K562 (cell line): Measurements from ENCODE around the gene C19orf47. TPM values are rescaled to one million over a fixed set of nuclear protein-coding genes. Genes with fewer than 3 reads are reported as not detected.

Experiments used
- BACH1 ChIP-seq: fragments of 200-800 bp; sonication (Bioruptor generic); IDR thresholded peaks from 2 replicates; pipeline ENCODE4 v1.6.1; 2016; ENCODE audit warnings: missing genetic modification characterization, missing compliant biosample characterization
- BRD4 ChIP-seq: fragments of 200-600 bp; sonication (generic); IDR thresholded peaks from 2 replicates; pipeline ENCODE4 v1.6.1; 2017; ENCODE audit warnings: inconsistent platforms
- CREBBP ChIP-seq: IDR thresholded peaks from one replicate; pipeline ENCODE4 v1.6.1; 2012; ENCODE audit warnings: low read depth, mild to moderate bottlenecking, control low read depth, inconsistent platforms, low read length
- CXXC5 ChIP-seq: fragments of 250-450 bp; sonication (Bioruptor Pico); IDR thresholded peaks from 2 replicates; pipeline ENCODE4 v1.8.0; 2022; ENCODE audit warnings: inconsistent platforms, mild to moderate bottlenecking, moderate library complexity
- DMBX1 ChIP-seq: fragments of 250-450 bp; sonication (Bioruptor Pico); IDR thresholded peaks from 2 replicates; pipeline ENCODE4 v1.8.0; 2022; ENCODE audit warnings: inconsistent platforms, mild to moderate bottlenecking, moderate library complexity, borderline replicate concordance
- DPF2 ChIP-seq: fragments of 450-650 bp; IDR thresholded peaks from 2 replicates; pipeline ENCODE4 v1.6.1; 2016
- FOXJ2 ChIP-seq: fragments of 200-800 bp; sonication (Bioruptor generic); IDR thresholded peaks from 2 replicates; pipeline ENCODE4 v1.6.1; 2016; ENCODE audit warnings: missing genetic modification characterization, missing compliant biosample characterization
- FOXP1 ChIP-seq: sonication (generic); formaldehyde crosslinking; IDR thresholded peaks from 2 replicates; pipeline ENCODE4 v1.8.0; 2022; ENCODE audit warnings: mild to moderate bottlenecking, missing genetic modification reagents
- MBD2 ChIP-seq: sonication (generic); IDR thresholded peaks from 2 replicates; pipeline ENCODE4 v1.6.1; 2016; ENCODE audit warnings: low read depth, borderline replicate concordance
- MIER1 ChIP-seq: fragments of 450-650 bp; IDR thresholded peaks from 2 replicates; pipeline ENCODE4 v1.6.1; 2016; ENCODE audit warnings: antibody characterized with exemption, mild to moderate bottlenecking, low read depth
- MTA1 ChIP-seq: fragments of 450-650 bp; IDR thresholded peaks from 2 replicates; pipeline ENCODE4 v1.6.1; 2017; ENCODE audit warnings: borderline replicate concordance
- PHF8 ChIP-seq: fragments of 200-600 bp; sonication (generic); IDR thresholded peaks from 2 replicates; pipeline ENCODE4 v1.6.1; 2012; ENCODE audit warnings: mixed run types, mild to moderate bottlenecking, inconsistent platforms, low read length, moderate library complexity, borderline replicate concordance
- TAF1 ChIP-seq: IDR thresholded peaks from 2 replicates; pipeline ENCODE4 v1.6.1; 2011; ENCODE audit warnings: mild to moderate bottlenecking, low read length, moderate library complexity; ENCODE audit not compliant: insufficient read depth, control insufficient read depth, severe bottlenecking; ENCODE audit errors: extremely low read depth
- TAF9B ChIP-seq: fragments of 450-650 bp; IDR thresholded peaks from 2 replicates; pipeline ENCODE4 v1.6.1; 2018; ENCODE audit warnings: mild to moderate bottlenecking; ENCODE audit not compliant: partially characterized antibody
- TAL1 ChIP-seq: fragments of 450-650 bp; IDR thresholded peaks from 2 replicates; pipeline ENCODE4 v1.6.1; 2016; ENCODE audit warnings: mild to moderate bottlenecking
- TSHZ1 ChIP-seq: fragments of 250-450 bp; sonication (Bioruptor Pico); IDR thresholded peaks from 2 replicates; pipeline ENCODE4 v1.4.0; 2020; ENCODE audit warnings: mild to moderate bottlenecking, moderate library complexity
- XRCC5 ChIP-seq: fragments of 200-400 bp; formaldehyde crosslinking; IDR thresholded peaks from 2 replicates; pipeline ENCODE4 v1.6.1; 2017; ENCODE audit warnings: low read depth, mild to moderate bottlenecking, low read length
- ZNF143 ChIP-seq: sonication (generic); formaldehyde crosslinking; IDR thresholded peaks from 2 replicates; pipeline ENCODE4 v1.9.0; 2022; ENCODE audit warnings: mild to moderate bottlenecking, missing genetic modification reagents
- ZNF217 ChIP-seq: sonication (generic); formaldehyde crosslinking; IDR thresholded peaks from 2 replicates; pipeline ENCODE4 v1.8.0; 2022; ENCODE audit warnings: mild to moderate bottlenecking, missing genetic modification reagents
- ZNF436 ChIP-seq: fragments of 250-450, 450-650 bp; sonication (Bioruptor Pico); formaldehyde crosslinking; IDR thresholded peaks from 2 replicates; pipeline ENCODE4 v1.7.0; 2020; ENCODE audit warnings: mild to moderate bottlenecking
- ZNF695 ChIP-seq: fragments of 450-650 bp; formaldehyde crosslinking; IDR thresholded peaks from 2 replicates; pipeline ENCODE4 v1.4.0; 2020; ENCODE audit warnings: mild to moderate bottlenecking, moderate library complexity
- polyA plus RNA-seq, 8 experiments: library from polyadenylated mRNA; depleted of rRNA in 4 of 8; stranded (reverse) in 5 of 8; unstranded in 3 of 8; fragments of >200 nt; fragmentation: Nextera tagmentation in 2 of 8; fragmentation: Illumina TruSeq in 1 of 8; extraction: Ambion mirVana in 2 of 8; extraction: Trizol in 1 of 8; gene quantifications; 2 replicates each; pipeline versions ENCODE4 v1.2.1 to v1.2.3, GENCODE V29; 2011 to 2014; ENCODE audit warnings: inconsistent platforms in 1 of 8, missing spikeins in 1 of 8
- total RNA-seq, 7 experiments: library from RNA; depleted of rRNA in 6 of 7; stranded (reverse); fragments of >200 nt in 6 of 7; fragmentation: Illumina TruSeq in 2 of 7; extraction: Trizol in 2 of 7; gene quantifications; 2 replicates each; pipeline versions ENCODE4 v1.2.1 to v1.2.3, GENCODE V29; 2011 to 2021; ENCODE audit warnings: low replicate concordance in 1 of 7
- TF ChIP-seq, protein P1 (sequence below): fragments of 450-650 bp; formaldehyde crosslinking; IDR thresholded peaks from 2 replicates; pipeline ENCODE4 v1.4.0; 2020; ENCODE audit warnings: mild to moderate bottlenecking
- TF ChIP-seq, protein P2 (sequence below): fragments of 250-450 bp; sonication (Bioruptor Pico); IDR thresholded peaks from 2 replicates; pipeline ENCODE4 v1.4.0; 2020

The C19orf47 gene
- total and polyA plus RNA-seq, 9 of the 15 experiments (the other 6 are each of a cell fraction or from before 2014, with no cell fraction given): 0.08 to 26.1 (median 14.7) TPM

DNA sequence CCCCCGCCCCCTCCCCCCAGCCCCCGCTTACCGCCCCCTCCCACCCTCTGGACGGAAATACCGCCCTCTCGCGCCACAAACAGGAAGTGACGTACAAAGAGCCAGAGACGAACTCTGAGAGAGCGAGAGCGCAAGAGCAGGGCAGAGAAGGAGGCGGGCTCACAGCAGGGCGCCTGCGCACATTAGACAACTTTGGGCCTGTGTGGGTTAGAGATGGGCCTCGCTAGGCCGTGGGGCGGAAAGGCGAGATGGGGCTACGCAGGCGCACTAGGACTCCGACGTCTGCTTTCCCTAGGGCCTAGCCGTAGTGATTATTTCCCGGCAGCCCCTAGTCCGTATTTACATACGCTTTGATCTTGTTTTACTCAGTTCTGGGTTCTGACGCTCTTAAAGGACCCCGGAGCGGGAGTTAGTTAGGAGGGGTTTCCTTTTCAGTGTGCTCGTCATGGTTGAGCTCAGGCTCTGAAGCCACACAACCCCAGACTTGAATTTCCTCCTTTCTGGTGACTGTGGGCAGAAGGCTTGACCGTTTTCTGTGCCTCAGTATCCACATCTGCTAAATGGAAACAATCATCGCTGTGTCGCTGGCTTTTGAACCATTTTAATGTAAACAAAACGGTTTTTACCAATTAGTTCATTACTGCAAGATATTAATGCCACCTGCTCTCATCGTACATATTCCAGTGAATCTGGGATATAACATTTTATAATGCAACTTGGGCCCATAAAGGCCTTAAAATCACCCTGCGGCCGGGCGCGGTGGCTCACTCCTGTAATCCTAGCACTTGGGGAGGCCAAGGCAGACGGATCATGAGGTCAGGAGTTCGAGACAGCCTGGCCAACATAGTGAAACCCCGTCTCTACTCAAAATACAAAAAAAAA lies 62.6 kb downstream of the C19orf47 start (continued):
- no peak for TF ChIP-seq TSHZ1
- TF ChIP-seq, protein P1, sequence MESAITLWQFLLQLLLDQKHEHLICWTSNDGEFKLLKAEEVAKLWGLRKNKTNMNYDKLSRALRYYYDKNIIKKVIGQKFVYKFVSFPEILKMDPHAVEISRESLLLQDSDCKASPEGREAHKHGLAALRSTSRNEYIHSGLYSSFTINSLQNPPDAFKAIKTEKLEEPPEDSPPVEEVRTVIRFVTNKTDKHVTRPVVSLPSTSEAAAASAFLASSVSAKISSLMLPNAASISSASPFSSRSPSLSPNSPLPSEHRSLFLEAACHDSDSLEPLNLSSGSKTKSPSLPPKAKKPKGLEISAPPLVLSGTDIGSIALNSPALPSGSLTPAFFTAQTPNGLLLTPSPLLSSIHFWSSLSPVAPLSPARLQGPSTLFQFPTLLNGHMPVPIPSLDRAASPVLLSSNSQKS (CRISPR knock-in tag): no peak
- 0 out of 2 replicates have a peak, but pooled peaks have one; percentile 59 for TF ChIP-seq MTA1
- TF ChIP-seq ZNF436: 0 out of 2 replicates have a peak, but pooled peaks have one; percentile 8
- TF ChIP-seq TAF1: peak; percentile 25
- TF ChIP-seq ZNF217: no peak
- no peak for TF ChIP-seq FOXP1
- TF ChIP-seq XRCC5: peak; percentile 53; the same call in 1 of the 2 replicates
- peak; percentile 33 for TF ChIP-seq CXXC5 (CRISPR knock-in tag)
- TF ChIP-seq TAF9B: no peak
- 0 out of 2 replicates have a peak, but pooled peaks have one; percentile 33 for TF ChIP-seq MIER1
- TF ChIP-seq CREBBP: no peak
- no peak for TF ChIP-seq ZNF695 (CRISPR knock-in tag)
- peak; percentile 88; the same call in 1 of the 2 replicates for TF ChIP-seq FOXJ2 (tag)
- TF ChIP-seq BACH1 (tag): no peak; the same call in 1 of the 2 replicates
- 0 out of 2 replicates have a peak, but pooled peaks have one; percentile 29 for TF ChIP-seq MBD2
- peak; percentile 47; the same call in 1 of the 2 replicates for TF ChIP-seq PHF8
- 0 out of 2 replicates have a peak, but pooled peaks have one; percentile 31 for TF ChIP-seq DMBX1 (CRISPR knock-in tag)
- TF ChIP-seq BRD4: 0 out of 2 replicates have a peak, but pooled peaks have one; percentile 49
- TF ChIP-seq, protein P2, sequence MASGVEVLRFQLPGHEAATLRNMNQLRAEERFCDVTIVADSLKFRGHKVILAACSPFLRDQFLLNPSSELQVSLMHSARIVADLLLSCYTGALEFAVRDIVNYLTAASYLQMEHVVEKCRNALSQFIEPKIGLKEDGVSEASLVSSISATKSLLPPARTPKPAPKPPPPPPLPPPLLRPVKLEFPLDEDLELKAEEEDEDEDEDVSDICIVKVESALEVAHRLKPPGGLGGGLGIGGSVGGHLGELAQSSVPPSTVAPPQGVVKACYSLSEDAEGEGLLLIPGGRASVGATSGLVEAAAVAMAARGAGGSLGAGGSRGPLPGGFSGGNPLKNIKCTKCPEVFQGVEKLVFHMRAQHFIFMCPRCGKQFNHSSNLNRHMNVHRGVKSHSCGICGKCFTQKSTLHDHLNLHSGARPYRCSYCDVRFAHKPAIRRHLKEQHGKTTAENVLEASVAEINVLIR: peak; percentile 58; the same call in 1 of the 2 replicates
- TF ChIP-seq DPF2: 0 out of 2 replicates have a peak, but pooled peaks have one; percentile 35
- peak; percentile 77 for TF ChIP-seq ZNF143
- TF ChIP-seq TAL1: peak; percentile 13; the same call in 1 of the 2 replicates
